HepG2 (cell line): ENCODE results near the gene CNNM3. TPM values are rescaled to one million over a fixed set of nuclear protein-coding genes. Genes with fewer than 3 reads are reported as not detected.

Source experiments
- FOXC1 ChIP-seq: sonication (generic); formaldehyde crosslinking; IDR thresholded peaks from 2 replicates; pipeline ENCODE4 v1.8.0; 2022; ENCODE audit warnings: mild to moderate bottlenecking, missing genetic modification reagents, borderline replicate concordance
- GABPB1 ChIP-seq: IDR thresholded peaks from 2 replicates; pipeline ENCODE4 v1.6.1; 2016; ENCODE audit warnings: mild to moderate bottlenecking, missing genetic modification reagents, moderate library complexity, missing compliant biosample characterization
- GMEB2 ChIP-seq: IDR thresholded peaks from 2 replicates; pipeline ENCODE4 v1.6.1; 2016; ENCODE audit warnings: missing biosample characterization, missing genetic modification reagents, low read depth
- JUN ChIP-seq: sonication (generic); formaldehyde crosslinking; IDR thresholded peaks from 2 replicates; pipeline ENCODE4 v1.4.0; 2020; ENCODE audit warnings: mild to moderate bottlenecking, missing genetic modification reagents
- KDM2A ChIP-seq: sonication (generic); formaldehyde crosslinking; IDR thresholded peaks from 2 replicates; pipeline ENCODE4 v1.4.0; 2020; ENCODE audit warnings: low read depth, missing genetic modification reagents, borderline replicate concordance
- MTA3 ChIP-seq: sonication (generic); formaldehyde crosslinking; IDR thresholded peaks from 2 replicates; pipeline ENCODE4 v1.4.0; 2020; ENCODE audit warnings: missing genetic modification reagents
- ONECUT2 ChIP-seq: sonication (generic); formaldehyde crosslinking; IDR thresholded peaks from 2 replicates; pipeline ENCODE4 v1.4.0; 2020; ENCODE audit warnings: missing genetic modification reagents
- POLR2AphosphoS2 ChIP-seq: IDR thresholded peaks from 2 replicates; pipeline ENCODE4 v1.6.1; 2011; ENCODE audit warnings: low read depth, low read length, improper control_type of control experiment
- RFX5 ChIP-seq: IDR thresholded peaks from 2 replicates; pipeline ENCODE4 v1.6.1; 2011; ENCODE audit warnings: low read depth, low read length, improper control_type of control experiment
- SIN3A ChIP-seq: IDR thresholded peaks from 2 replicates; pipeline ENCODE4 v1.6.1; 2011; ENCODE audit warnings: low read depth, mild to moderate bottlenecking, control low read depth, low read length, borderline replicate concordance
- ZBED4 ChIP-seq: sonication (generic); formaldehyde crosslinking; IDR thresholded peaks from 2 replicates; pipeline ENCODE4 v1.4.0; 2020; ENCODE audit warnings: missing genetic modification reagents, borderline replicate concordance
- ZNF121 ChIP-seq: sonication (generic); formaldehyde crosslinking; IDR thresholded peaks from 2 replicates; pipeline ENCODE4 v1.5.0; 2020; ENCODE audit warnings: mild to moderate bottlenecking, missing genetic modification reagents
- ZNF263 ChIP-seq: sonication (generic); formaldehyde crosslinking; IDR thresholded peaks from 2 replicates; pipeline ENCODE4 v1.4.0; 2020; ENCODE audit warnings: missing genetic modification reagents
- ZNF619 ChIP-seq: sonication (generic); formaldehyde crosslinking; IDR thresholded peaks from 2 replicates; pipeline ENCODE4 v1.4.0; 2020; ENCODE audit warnings: mild to moderate bottlenecking, missing genetic modification reagents
- ZNF7 ChIP-seq: IDR thresholded peaks from 2 replicates; pipeline ENCODE4 v1.6.1; 2016; ENCODE audit warnings: missing biosample characterization, missing genetic modification reagents
- ZSCAN30 ChIP-seq: sonication (generic); formaldehyde crosslinking; IDR thresholded peaks from 2 replicates; pipeline ENCODE4 v1.5.0; 2020; ENCODE audit warnings: mild to moderate bottlenecking, missing genetic modification reagents
- polyA plus RNA-seq, 8 experiments: library from polyadenylated mRNA; depleted of rRNA in 3 of 8; stranded (reverse) in 7 of 8; unstranded in 1 of 8; fragments of >200 nt; fragmentation: Illumina TruSeq in 4 of 8; extraction: Trizol in 4 of 8; gene quantifications; 2 replicates each; pipeline versions ENCODE4 v1.2.1 to v1.2.3, GENCODE V29; 2011 to 2016; ENCODE audit warnings: low read depth in 4 of 8, missing spikeins in 1 of 8, mixed read lengths in 1 of 8; ENCODE audit not compliant: insufficient read depth in 1 of 8
- total RNA-seq, 5 experiments: library from RNA; depleted of rRNA; stranded (reverse); fragments of >200 nt; fragmentation: Illumina TruSeq; extraction: Trizol; gene quantifications; 2 replicates each; pipeline ENCODE4 v1.2.3, GENCODE V29; 2016; ENCODE audit warnings: low read depth in 1 of 5
- TF ChIP-seq, protein P1 (sequence below): sonication (generic); formaldehyde crosslinking; IDR thresholded peaks from 2 replicates; pipeline ENCODE4 v1.5.0; 2020; ENCODE audit warnings: mild to moderate bottlenecking, missing genetic modification reagents

The CNNM3 gene
- total and polyA plus RNA-seq, 2 of the 13 experiments (the other 11 are each of a cell fraction or from before 2014, with no cell fraction given), result 21.2 to 27.9 TPM

DNA sequence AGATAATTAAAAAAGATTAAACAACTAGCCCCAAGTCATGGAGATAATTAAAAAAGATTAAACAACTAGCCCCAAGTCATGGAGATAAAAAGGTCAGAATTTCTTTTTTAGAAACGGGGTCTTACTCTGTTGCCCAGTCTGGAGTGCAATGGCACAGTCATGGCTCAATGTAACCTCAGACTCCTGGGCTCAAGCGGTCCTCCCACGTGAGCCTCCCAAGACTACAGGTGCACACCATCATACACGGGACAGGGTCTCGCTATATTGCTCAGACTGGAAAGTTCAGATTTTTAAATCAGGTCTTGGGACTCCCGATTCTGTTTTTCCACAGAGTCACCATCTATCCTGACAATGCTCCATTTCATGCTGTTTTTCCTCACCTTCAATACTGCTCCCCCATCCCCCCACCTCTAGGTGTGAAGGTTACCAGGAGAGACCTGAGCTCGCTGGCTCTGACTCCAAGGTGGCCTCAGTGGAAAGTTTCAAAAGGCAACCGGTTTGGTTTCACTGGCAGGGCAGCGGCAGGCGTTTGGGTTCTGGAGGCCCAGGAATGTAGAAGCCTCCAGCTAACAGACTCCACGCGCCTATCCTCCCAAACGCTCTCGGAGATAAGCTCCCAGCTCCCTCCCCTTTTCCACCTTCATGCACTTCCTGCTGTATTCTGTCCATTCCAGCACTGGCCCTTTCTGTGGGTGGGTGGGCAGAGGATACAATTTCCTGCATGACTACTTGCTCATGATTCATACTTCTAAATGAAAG is 56.7 kb downstream of the CNNM3 start (continued):
- TF ChIP-seq SIN3A, result no peak
- no peak for TF ChIP-seq FOXC1 (CRISPR knock-in tag)
- no peak for TF ChIP-seq ZNF619 (CRISPR knock-in tag)
- TF ChIP-seq ZBED4 (CRISPR knock-in tag), result no peak
- TF ChIP-seq JUN, result no peak
- TF ChIP-seq ZNF7, result peak; percentile 55
- TF ChIP-seq, protein P1, sequence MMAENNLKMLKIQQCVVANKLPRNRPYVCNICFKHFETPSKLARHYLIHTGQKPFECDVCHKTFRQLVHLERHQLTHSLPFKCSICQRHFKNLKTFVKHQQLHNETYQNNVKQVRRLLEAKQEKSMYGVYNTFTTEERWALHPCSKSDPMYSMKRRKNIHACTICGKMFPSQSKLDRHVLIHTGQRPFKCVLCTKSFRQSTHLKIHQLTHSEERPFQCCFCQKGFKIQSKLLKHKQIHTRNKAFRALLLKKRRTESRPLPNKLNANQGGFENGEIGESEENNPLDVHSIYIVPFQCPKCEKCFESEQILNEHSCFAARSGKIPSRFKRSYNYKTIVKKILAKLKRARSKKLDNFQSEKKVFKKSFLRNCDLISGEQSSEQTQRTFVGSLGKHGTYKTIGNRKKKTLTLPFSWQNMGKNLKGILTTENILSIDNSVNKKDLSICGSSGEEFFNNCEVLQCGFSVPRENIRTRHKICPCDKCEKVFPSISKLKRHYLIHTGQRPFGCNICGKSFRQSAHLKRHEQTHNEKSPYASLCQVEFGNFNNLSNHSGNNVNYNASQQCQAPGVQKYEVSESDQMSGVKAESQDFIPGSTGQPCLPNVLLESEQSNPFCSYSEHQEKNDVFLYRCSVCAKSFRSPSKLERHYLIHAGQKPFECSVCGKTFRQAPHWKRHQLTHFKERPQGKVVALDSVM, result peak; percentile 80
- no peak for TF ChIP-seq ONECUT2
- no peak for TF ChIP-seq RFX5
- no peak for TF ChIP-seq GABPB1 (CRISPR knock-in tag)
- TF ChIP-seq ZSCAN30 (CRISPR knock-in tag), result no peak
- peak; percentile 86 for TF ChIP-seq ZNF121 (CRISPR knock-in tag)
- no peak for TF ChIP-seq POLR2AphosphoS2
- TF ChIP-seq GMEB2 (CRISPR knock-in tag), result no peak
- 0 out of 2 replicates have a peak, but pooled peaks have one; percentile 12 for TF ChIP-seq KDM2A
- peak; percentile 29; the same call in 1 of the 2 replicates for TF ChIP-seq ZNF263
- no peak for TF ChIP-seq MTA3 (CRISPR knock-in tag)
